Measurements from ENCODE around the gene CACNA1D.

GRCh38 chr3:53808496-53808895 is 314.1 kb downstream of the CACNA1D start:
- TF ChIP-seq TARDBP (IDR thresholded peaks at IDR 0.05) = no peak
- no peak for TF ChIP-seq ZNF384 (IDR thresholded peaks at IDR 0.05)
- no peak for TF ChIP-seq CTBP1 (IDR thresholded peaks at IDR 0.05; ENCODE audit: borderline replicate concordance)
- no peak for TF ChIP-seq BHLHE40 (IDR thresholded peaks at IDR 0.05; ENCODE audit: borderline replicate concordance)
- no peak for TF ChIP-seq FOXA1 (IDR thresholded peaks at IDR 0.05)
- no peak for TF ChIP-seq HDGF (IDR thresholded peaks at IDR 0.05; ENCODE audit: borderline replicate concordance)
- TF ChIP-seq FOXM1 (IDR thresholded peaks at IDR 0.05; ENCODE audit: borderline replicate concordance) = no peak

Measured in HEK293T (cell line).